MCF 10A (cell line): ENCODE results near the gene CBLC. TPM values are rescaled to one million over a fixed set of nuclear protein-coding genes. Genes with fewer than 3 reads are reported as not detected.

ENCODE experiments used
- BruUV-seq: library from RNA; stranded (reverse); fragments of 400-500 nt; replicated peaks from 2 replicates; lab custom pipeline; 2021; lab: Mats Ljungman, UMichigan
- CTCF ChIA-PET: fragments of 300-600 bp; sonication (Branson Sonifier 250); formaldehyde crosslinking; extraction: SDS; loops from one replicate; lab custom pipeline; 2021; ENCODE audit warnings: antibody characterized with exemption, inconsistent platforms; lab: Yijun Ruan, JAX
- POLR2A ChIA-PET: fragments of 300-600, 350-650 bp; sonication (Branson Sonifier 250); formaldehyde crosslinking; extraction: SDS; loops from one replicate; lab custom pipeline; 2020; ENCODE audit warnings: antibody characterized with exemption, inconsistent platforms; lab: Yijun Ruan, JAX
- DNase-seq: peaks from one replicate; pipeline ENCODE4 v3.0.0-alpha.2; 2018; ENCODE audit not compliant: unreplicated experiment
- H3K27ac Mint-ChIP-seq: one replicate; pipeline ENCODE4 v1.8.0; 2022; ENCODE audit warnings: mild to moderate bottlenecking, low read depth, mixed read lengths; ENCODE audit not compliant: unreplicated experiment
- H3K27me3 Mint-ChIP-seq: one replicate; pipeline ENCODE4 v1.8.0; 2022; ENCODE audit warnings: mixed read lengths; ENCODE audit not compliant: insufficient read depth, unreplicated experiment
- H3K36me3 Mint-ChIP-seq: one replicate; pipeline ENCODE4 v1.8.0; 2022; ENCODE audit warnings: mild to moderate bottlenecking, moderate library complexity, mixed read lengths; ENCODE audit not compliant: insufficient read depth, unreplicated experiment
- H3K4me1 Mint-ChIP-seq: one replicate; pipeline ENCODE4 v1.8.0; 2022; ENCODE audit warnings: mixed read lengths; ENCODE audit not compliant: insufficient read depth, unreplicated experiment
- H3K4me3 Mint-ChIP-seq: one replicate; pipeline ENCODE4 v1.8.0; 2022; ENCODE audit warnings: mild to moderate bottlenecking, moderate library complexity, mixed read lengths; ENCODE audit not compliant: unreplicated experiment
- H3K9me3 Mint-ChIP-seq: one replicate; pipeline ENCODE4 v1.8.0; 2022; ENCODE audit warnings: mixed read lengths; ENCODE audit not compliant: unreplicated experiment
- intact Hi-C: fragments of 100-400 bp; cut with micrococcal nuclease; formaldehyde crosslinking; loops from 2 replicates; pipeline ENCODE4 v1.14.1; 2022
- total RNA-seq: library from RNA; stranded (reverse); gene quantifications from 2 replicates; pipeline ENCODE4 v1.2.3, GENCODE V29; 2022
- TF ChIP-seq, protein P1 (sequence below): fragments of 200-600 bp; IDR thresholded peaks from one replicate; pipeline ENCODE4 v1.8.0; 2022; ENCODE audit warnings: antibody characterized with exemption, mild to moderate bottlenecking; ENCODE audit not compliant: unreplicated experiment

CBLC gene
- total RNA-seq, 1 experiment from 2014 or later, result 14.6 TPM

DNA sequence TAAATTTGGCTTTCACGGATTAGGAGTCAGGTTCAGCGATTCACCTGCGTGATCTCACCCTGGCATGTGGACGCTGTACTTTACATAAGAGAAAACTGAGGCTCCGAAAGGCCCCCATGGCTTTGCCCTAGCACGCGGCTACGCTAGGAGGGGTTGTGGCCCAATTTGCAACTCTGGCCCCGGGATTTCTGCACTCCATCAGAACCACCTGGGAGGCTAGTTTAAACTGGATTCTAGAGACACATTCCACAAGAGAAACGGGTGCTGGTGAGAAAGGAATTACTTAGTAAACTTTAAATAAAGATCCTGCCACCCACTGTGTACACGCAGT, 23.0 kb upstream of the CBLC start:
- no peaks in the 10 kb centered on the region for H3K27me3 Mint-ChIP-seq
- H3K9me3 Mint-ChIP-seq, result no peaks in the 10 kb centered on the region
- TF ChIP-seq, protein P1, sequence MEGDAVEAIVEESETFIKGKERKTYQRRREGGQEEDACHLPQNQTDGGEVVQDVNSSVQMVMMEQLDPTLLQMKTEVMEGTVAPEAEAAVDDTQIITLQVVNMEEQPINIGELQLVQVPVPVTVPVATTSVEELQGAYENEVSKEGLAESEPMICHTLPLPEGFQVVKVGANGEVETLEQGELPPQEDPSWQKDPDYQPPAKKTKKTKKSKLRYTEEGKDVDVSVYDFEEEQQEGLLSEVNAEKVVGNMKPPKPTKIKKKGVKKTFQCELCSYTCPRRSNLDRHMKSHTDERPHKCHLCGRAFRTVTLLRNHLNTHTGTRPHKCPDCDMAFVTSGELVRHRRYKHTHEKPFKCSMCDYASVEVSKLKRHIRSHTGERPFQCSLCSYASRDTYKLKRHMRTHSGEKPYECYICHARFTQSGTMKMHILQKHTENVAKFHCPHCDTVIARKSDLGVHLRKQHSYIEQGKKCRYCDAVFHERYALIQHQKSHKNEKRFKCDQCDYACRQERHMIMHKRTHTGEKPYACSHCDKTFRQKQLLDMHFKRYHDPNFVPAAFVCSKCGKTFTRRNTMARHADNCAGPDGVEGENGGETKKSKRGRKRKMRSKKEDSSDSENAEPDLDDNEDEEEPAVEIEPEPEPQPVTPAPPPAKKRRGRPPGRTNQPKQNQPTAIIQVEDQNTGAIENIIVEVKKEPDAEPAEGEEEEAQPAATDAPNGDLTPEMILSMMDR, result no peak
- TSS peak; percentile 11 for BruUV-seq
- no peak for DNase-seq
- peak overlapping the region; percentile 92 for H3K27ac Mint-ChIP-seq
- H3K36me3 Mint-ChIP-seq, result peaks cover 92% of the 10 kb centered on the region
- ChIA-PET POLR2A (interaction anchor here (0.9 to 2.2 kb wide), 5 partner anchors 13 to 542 kb away, joined by 3 to 28 read pairs (median 5); no protein-coding TSS in a partner anchor), CTCF (interaction anchor here (0.6 to 4.4 kb wide), 10 partner anchors 11 to 109 kb away, joined by 3 to 30 read pairs (median 4); no protein-coding TSS in a partner anchor)
- H3K4me1 Mint-ChIP-seq, result peaks cover 31% of the 10 kb centered on the region
- H3K4me3 Mint-ChIP-seq, result peak overlapping the region; percentile 73
- intact Hi-C loops, result no loop called here

DNA sequence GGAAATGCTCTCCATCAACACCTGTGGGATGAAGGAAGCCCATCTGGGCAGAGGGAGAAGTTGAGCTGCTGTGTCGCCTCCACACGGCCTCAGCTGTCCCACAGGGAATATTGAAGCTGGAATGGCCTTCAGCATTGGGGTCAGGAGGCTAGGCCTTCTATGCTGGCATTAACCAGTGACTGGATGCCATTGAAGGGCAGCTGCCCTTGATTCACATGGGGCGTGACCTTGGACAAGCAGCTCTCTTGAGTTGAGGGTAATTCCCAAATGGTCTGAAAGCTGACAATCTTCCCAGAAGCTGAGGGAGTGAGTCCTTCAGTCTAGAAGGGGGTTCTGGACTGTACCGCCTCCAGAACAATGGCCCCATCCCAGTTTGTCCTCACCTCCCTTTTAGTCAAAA, 22.5 kb upstream of the CBLC start:
- Mint-ChIP-seq H3K4me3 (peak overlapping the region; percentile 73), H3K27ac (peak overlapping the region; percentile 92), H3K36me3 (peaks cover 92% of the 10 kb centered on the region), H3K4me1 (peaks cover 29% of the 10 kb centered on the region), H3K9me3 (no peaks in the 10 kb centered on the region), H3K27me3 (no peaks in the 10 kb centered on the region)
- POLR2A ChIA-PET, result interaction anchor here (1.1 to 1.5 kb wide), 3 partner anchors 13 to 31 kb away, joined by 3 to 7 read pairs (median 6); no protein-coding TSS in a partner anchor
- DNase-seq, result no peak
- TF ChIP-seq, protein P1, result no peak
- intact Hi-C loops, result no loop called here
- no TSS peak for BruUV-seq
- CTCF ChIA-PET, result interaction anchor here (0.6 to 1.7 kb wide), 8 partner anchors 10 to 109 kb away, joined by 3 to 8 read pairs (median 4); no protein-coding TSS in a partner anchor

DNA sequence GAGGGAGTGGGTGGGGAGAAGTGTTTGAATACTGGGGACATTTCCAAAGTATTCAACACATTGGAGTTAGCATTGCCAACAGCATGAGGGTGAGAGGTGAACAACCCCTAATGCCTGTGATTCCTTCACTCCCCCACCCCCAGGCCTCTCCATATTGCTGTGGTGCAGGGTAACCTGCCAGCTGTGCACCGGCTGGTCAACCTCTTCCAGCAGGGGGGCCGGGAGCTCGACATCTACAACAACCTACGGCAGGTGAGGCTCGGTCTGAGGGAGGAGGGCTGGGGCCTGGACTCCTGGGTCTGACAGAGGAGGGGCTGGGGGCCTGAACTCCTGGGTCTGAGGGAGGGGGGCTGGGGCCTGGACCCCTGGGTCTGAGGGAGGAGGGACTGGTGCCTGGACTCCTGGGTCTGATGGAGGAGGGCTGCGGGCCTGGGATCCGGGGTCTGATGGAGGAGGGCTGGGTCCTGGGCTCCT, 21.6 kb upstream of the CBLC start:
- ChIA-PET POLR2A (interaction anchor here (1.1 to 1.4 kb wide), 2 partner anchors 14 to 32 kb away, joined by 6 to 7 read pairs; no protein-coding TSS in a partner anchor), CTCF (interaction anchor here (0.8 to 1.7 kb wide), 3 partner anchors 8 to 32 kb away, joined by 3 to 8 read pairs (median 4); no protein-coding TSS in a partner anchor)
- H3K27ac Mint-ChIP-seq, result peak overlapping the region; percentile 46
- TF ChIP-seq, protein P1, result no peak
- no peaks in the 10 kb centered on the region for H3K9me3 Mint-ChIP-seq
- intact Hi-C loops, result no loop called here
- H3K4me3 Mint-ChIP-seq, result no peak overlapping the region
- H3K36me3 Mint-ChIP-seq, result peaks cover 92% of the 10 kb centered on the region
- DNase-seq, result no peak
- BruUV-seq, result no TSS peak
- H3K27me3 Mint-ChIP-seq, result no peaks in the 10 kb centered on the region
- peaks cover 22% of the 10 kb centered on the region for H3K4me1 Mint-ChIP-seq

DNA sequence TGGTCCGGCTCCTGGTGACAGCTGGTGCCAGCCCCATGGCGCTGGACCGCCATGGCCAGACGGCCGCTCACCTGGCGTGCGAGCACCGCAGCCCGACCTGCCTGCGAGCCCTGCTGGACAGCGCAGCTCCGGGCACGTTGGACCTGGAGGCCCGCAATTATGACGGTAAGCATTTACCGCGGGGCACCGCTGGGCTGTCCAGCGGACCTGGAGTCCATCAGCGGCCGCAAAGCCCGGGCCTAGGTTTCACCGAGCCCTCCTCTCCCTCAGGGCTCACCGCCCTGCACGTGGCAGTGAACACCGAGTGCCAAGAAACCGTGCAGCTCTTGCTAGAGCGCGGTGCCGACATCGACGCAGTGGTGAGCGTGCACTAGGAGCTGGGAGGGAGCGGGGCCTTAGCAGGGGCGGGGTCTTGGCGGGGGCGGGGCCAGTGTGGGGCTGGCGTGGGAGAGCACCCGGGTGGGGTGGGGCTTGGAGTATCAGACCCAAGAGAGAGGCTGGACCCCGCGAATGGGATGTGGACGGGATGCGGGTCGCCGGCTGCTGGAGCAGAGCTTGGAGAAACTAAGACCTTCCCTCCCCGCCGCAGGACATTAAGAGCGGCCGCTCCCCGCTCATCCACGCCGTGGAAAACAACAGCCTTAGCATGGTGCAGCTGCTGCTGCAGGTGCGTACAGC, 20.5 kb upstream of the CBLC start:
- TF ChIP-seq, protein P1, result no peak
- CTCF ChIA-PET, result interaction anchor here (1.3 to 2.2 kb wide), 2 partner anchors 34 to 68 kb away, joined by 8 to 17 read pairs; no protein-coding TSS in a partner anchor
- H3K4me3 Mint-ChIP-seq, result no peak overlapping the region
- no peak for DNase-seq
- H3K36me3 Mint-ChIP-seq, result peaks cover 86% of the 10 kb centered on the region
- H3K9me3 Mint-ChIP-seq, result no peaks in the 10 kb centered on the region
- BruUV-seq, result no TSS peak
- peaks cover 21% of the 10 kb centered on the region for H3K4me1 Mint-ChIP-seq
- POLR2A ChIA-PET, result interaction anchor here (0.8 kb wide), 1 partner anchor 15 kb away, joined by 7 read pairs; no protein-coding TSS in a partner anchor
- intact Hi-C loops, result no loop called here
- no peaks in the 10 kb centered on the region for H3K27me3 Mint-ChIP-seq
- H3K27ac Mint-ChIP-seq, result peak overlapping the region; percentile 46
